NAMALWA (cell line): Measurements from ENCODE around the gene AMIGO3.

Source experiments
- DNase-seq: peaks from one replicate; pipeline ENCODE4 v3.0.0-alpha.2; 2015; ENCODE audit warnings: low spot score

AMIGO3 gene

GRCh38 chr3:49668861-49669260 is 50.6 kb downstream of the AMIGO3 start:
- no peak for DNase-seq

- no peak for DNase-seq
These were observed 51.1 kb downstream of the AMIGO3 start for GRCh38 chr3:49668414-49668797.

DNA sequence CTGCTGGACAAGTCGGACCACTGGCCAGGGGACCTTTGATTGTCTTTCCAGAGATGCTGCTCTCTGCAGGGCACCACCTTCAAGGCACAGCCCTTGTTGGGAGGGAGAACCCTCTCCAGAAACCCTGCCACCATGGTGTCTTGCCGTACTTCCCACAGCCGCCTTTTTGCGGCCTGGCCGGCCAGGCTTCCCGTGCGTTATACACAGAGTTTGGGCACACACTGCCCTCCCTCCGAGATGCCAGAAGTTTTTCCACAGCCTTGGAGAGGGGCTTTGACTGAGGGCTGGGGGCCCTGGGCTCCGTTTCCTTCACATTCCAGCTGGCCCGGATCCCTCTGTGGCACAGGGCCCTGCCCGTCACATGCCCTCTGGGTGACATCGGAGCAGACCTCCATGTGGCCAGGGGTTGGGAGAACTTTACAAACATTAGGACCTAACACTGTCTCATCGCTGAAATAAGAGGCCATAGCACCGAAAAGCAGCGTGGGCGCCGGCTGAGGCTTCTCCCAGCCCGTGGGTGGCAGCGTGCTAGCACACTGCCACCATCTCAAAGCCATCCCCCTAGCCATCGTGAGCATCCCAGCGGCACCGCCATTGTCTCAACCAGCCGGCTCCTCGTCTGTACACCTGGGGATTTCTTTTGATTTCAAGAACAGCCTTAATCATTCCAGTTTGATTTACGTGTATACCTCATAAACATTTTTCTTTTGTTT is 51.6 kb downstream of the AMIGO3 start:
- no peak for DNase-seq
